Measurements from ENCODE around the gene NEGR1. TPM values are rescaled to one million over a fixed set of nuclear protein-coding genes. Genes with fewer than 3 reads are reported as not detected.
A peak's percentile ranks its signal among the peaks of the same experiment; 100 is the strongest.

The NEGR1 gene
- polyA plus RNA-seq, 3 donors from 2014 or later: 1.7 TPM; not detected in 2

DNA sequence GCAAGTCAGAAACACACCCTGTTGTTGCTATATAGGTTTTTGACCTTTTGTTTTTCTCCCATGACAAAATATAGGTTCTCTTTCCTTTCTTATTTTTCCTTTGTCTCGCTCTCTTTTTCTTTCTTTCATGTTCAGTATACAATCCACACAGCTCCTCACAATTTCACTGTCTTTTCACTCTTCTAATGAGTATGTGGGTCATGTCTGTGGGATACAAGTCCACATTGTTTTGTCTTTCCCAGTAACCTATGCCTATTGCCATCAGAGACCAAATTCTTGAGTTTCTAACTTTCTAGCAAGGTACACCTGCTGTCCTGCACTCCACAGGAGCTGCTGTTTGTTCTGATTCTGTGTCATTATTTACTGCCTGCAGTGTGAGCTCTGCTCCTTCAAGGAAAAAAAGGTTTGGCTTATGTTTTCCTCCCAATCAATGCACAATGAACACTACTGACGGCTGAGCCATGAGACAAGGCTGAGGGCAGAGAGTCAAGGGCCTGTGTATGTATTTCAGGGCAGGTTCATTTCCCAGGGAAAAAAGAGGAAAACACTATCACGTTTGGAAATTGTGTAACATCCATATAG is 453.8 kb downstream of the NEGR1 start:
- no peak for DNase-seq
- Mint-ChIP-seq H3K4me1 (no peaks in the 10 kb centered on the region), H3K27me3 (ENCODE audit: low read depth in 3 of 3) (no peaks in the 10 kb centered on the region), H3K4me3 (no peak overlapping the region), H3K36me3 (no peaks in the 10 kb centered on the region), H3K9me3 (peaks cover 0 to 44% (median 2%) of the 10 kb centered on the region in 6 donors), H3K27ac (no peak overlapping the region)

DNA sequence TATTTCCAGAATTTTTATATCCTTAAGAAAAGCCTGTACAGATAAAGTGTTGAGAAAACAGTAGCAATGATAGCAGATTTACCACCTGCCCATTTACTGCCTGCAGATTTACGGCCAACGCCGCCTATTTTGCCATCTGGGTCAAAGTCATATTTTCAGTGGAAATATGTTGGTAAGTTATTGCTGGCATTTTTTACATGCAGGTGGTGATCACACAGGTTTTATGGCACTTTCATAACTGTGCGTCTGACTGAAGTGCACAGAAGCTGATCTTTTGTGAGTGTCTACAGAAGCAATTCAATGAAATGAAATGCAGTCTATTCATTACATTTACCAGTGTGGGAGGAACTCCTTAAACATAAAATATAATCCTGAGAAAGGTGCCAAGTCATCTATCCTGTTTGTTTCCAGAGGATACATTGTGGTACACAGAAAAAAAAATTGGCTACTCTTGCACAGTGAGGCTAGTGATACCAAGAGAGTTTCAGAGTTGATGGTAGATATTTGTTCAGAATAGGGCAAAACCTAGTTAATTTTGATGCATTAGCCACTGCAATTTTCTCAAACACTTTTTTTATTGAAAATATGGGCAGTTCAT is 458.5 kb downstream of the NEGR1 start:
- Mint-ChIP-seq H3K36me3 (no peaks in the 10 kb centered on the region), H3K27me3 (ENCODE audit: low read depth in 3 of 3) (peaks cover 0 to 2% (median 2%) of the 10 kb centered on the region in 3 donors), H3K9me3 (peaks cover 0 to 33% (median 2%) of the 10 kb centered on the region in 6 donors), H3K4me1 (no peaks in the 10 kb centered on the region), H3K4me3 (no peak overlapping the region), H3K27ac (no peak overlapping the region)
- no peak for DNase-seq

DNA sequence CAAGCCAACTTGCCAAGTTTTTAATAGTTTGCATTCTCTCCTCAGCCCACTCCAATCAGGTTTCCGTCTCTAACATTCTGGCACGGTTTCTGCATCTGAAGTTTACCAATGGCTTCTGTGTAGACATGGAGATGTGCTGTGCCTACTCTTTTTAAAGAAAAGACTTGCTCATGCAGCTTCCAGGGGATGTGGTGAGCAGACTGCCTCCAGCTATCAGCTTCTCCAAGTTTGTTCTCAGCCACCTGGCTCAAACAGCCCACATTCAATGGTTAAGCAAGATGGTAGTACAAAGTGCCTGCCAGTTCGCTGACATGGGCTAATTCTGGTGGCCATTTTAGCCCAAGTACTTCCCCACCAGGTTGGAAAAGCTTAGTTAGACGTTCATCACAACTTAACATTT is 465.3 kb downstream of the NEGR1 start:
- no peaks in the 10 kb centered on the region for H3K4me1 Mint-ChIP-seq
- no peak overlapping the region for H3K27ac Mint-ChIP-seq
- no peak overlapping the region for H3K4me3 Mint-ChIP-seq
- H3K36me3 Mint-ChIP-seq: no peaks in the 10 kb centered on the region
- H3K9me3 Mint-ChIP-seq: peaks cover 2 to 39% (median 17%) of the 10 kb centered on the region in 6 donors
- DNase-seq: no peak
- peaks cover 0 to 4% (median 2%) of the 10 kb centered on the region in 3 donors for H3K27me3 Mint-ChIP-seq (ENCODE audit: low read depth in 3 of 3)

DNA sequence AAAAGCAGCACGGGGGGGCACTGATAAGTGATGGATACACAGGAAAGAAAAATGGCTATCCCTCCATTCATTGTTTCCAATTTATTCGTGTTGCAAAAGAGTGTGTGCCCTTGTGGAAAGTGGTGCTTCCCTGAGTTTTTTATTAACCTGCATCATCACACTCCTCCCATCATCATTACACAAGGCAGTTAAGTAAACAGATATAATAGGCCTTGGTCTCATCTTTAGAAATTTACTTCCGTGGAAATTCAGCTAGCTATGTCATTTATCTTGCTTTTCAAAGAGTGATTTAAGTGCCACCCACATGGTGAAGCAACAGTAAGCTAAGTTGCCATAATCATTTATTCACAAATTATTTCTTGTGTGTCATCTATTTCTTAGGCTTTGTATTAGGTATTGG is 473.3 kb downstream of the NEGR1 start:
- no peaks in the 10 kb centered on the region for H3K36me3 Mint-ChIP-seq
- no peak overlapping the region for H3K27ac Mint-ChIP-seq
- H3K9me3 Mint-ChIP-seq: peaks cover 3 to 20% (median 8%) of the 10 kb centered on the region in 6 donors
- no peaks in the 10 kb centered on the region for H3K4me1 Mint-ChIP-seq
- no peak for DNase-seq
- no peak overlapping the region for H3K4me3 Mint-ChIP-seq
- peaks cover 0 to 1% (median 0%) of the 10 kb centered on the region in 3 donors for H3K27me3 Mint-ChIP-seq (ENCODE audit: low read depth in 3 of 3)

DNA sequence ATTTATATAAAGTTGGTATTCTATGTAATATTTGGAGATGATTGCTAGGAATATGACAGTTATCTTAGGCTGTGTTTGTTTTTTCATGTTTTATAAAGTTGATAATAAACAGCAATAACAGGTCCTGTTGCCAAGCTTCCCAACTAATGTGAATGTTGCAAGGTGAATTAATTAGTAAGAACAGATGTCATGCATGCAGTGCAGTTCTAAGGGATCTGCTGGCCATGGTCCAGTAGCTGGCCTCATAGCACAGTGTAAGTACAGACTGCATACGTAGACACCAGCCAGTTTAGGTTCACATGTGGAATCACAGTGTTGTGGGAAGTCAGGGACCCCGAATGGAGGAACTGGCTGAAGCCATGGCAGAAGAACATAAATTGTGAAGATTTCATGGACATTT is 478.2 kb downstream of the NEGR1 start:
- H3K4me1 Mint-ChIP-seq: no peaks in the 10 kb centered on the region
- DNase-seq: no peak
- H3K36me3 Mint-ChIP-seq: no peaks in the 10 kb centered on the region
- no peaks in the 10 kb centered on the region for H3K27me3 Mint-ChIP-seq (ENCODE audit: low read depth in 3 of 3)
- H3K4me3 Mint-ChIP-seq: no peak overlapping the region
- no peak overlapping the region for H3K27ac Mint-ChIP-seq
- peaks cover 3 to 10% (median 5%) of the 10 kb centered on the region in 6 donors for H3K9me3 Mint-ChIP-seq

DNA sequence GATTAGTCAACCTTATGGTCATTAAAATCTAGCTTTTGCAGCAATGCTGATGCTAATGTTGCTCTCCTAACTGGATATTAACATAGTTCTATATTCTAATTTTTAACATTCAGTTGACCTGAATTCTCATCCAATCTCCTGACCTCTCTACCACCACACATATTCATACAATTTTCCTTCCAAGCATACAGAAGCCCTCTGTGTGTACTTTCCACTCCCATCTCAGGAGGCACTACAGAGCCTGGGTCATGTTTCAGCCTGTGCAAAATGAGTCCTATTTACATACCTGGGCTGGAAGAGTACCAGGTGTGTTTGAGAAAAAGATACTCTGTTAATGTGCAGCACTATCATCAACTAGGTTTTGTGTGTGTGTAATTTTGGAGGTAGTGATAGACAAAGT is 486.3 kb downstream of the NEGR1 start:
- peaks cover 0 to 2% (median 0%) of the 10 kb centered on the region in 3 donors for H3K27me3 Mint-ChIP-seq (ENCODE audit: low read depth in 3 of 3)

DNA sequence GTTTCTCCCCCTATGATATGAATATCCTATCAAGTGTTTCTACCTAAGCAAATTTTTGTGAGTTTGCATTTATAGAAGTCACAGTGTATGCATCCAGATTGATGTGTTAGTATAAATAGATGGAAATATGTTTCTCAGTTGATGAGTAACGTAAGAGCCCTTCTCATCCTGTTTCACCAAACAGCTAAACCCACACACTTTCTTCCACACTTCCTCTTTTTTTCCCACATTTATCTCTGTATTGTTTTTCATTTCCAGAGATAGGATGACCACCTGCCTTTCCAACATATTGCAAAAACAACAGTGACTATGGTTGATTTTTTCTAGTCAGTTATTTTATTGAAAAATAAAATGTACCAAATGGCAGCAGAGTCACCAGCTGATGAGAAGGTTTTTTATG is 490.1 kb downstream of the NEGR1 start:
- peaks cover 0 to 4% (median 0%) of the 10 kb centered on the region in 3 donors for H3K36me3 Mint-ChIP-seq
- peaks cover 0 to 7% (median 4%) of the 10 kb centered on the region in 6 donors for H3K9me3 Mint-ChIP-seq
- H3K27ac Mint-ChIP-seq: no peak overlapping the region
- H3K4me3 Mint-ChIP-seq: no peak overlapping the region
- H3K4me1 Mint-ChIP-seq: peaks cover 0 to 6% of the 10 kb centered on the region in 2 donors
- no peak for DNase-seq
- H3K27me3 Mint-ChIP-seq (ENCODE audit: low read depth in 3 of 3): peaks cover 0 to 2% (median 0%) of the 10 kb centered on the region in 3 donors

More for the DNA sequence above, 486.3 kb downstream of the NEGR1 start:
- no peaks in the 10 kb centered on the region for H3K4me1 Mint-ChIP-seq
- H3K9me3 Mint-ChIP-seq: peaks cover 0 to 6% (median under 1%) of the 10 kb centered on the region in 6 donors
- H3K36me3 Mint-ChIP-seq: peaks cover 0 to 4% (median 0%) of the 10 kb centered on the region in 3 donors
- H3K27ac Mint-ChIP-seq: no peak overlapping the region
- no peak for DNase-seq
- no peak overlapping the region for H3K4me3 Mint-ChIP-seq

DNA sequence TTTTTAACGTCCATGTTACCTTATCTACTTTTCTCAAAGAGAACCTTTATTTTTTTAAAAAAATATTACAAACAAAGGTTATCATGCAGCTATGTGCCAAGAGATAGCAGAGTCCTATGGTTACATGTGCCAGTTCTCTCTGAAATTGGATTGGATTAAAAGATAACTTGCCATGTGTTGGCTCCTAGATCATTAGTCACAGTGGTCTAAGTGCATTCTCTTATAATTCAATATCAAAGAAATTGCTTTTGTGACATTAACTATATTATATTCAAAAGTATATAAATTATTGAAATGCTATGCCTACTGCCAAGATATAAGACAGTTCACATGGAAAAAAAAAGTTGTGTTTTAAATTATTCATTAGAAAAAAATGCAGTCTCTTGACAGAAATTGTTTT is 494.2 kb downstream of the NEGR1 start:
- H3K27ac Mint-ChIP-seq: no peak overlapping the region
- DNase-seq: no peak
- peaks cover 0 to 4% (median 0%) of the 10 kb centered on the region in 3 donors for H3K36me3 Mint-ChIP-seq
- H3K27me3 Mint-ChIP-seq (ENCODE audit: low read depth in 3 of 3): no peaks in the 10 kb centered on the region
- no peak overlapping the region for H3K4me3 Mint-ChIP-seq
- peaks cover 0 to 16% (median 8%) of the 10 kb centered on the region in 6 donors for H3K9me3 Mint-ChIP-seq
- H3K4me1 Mint-ChIP-seq: peaks cover 2 to 7% of the 10 kb centered on the region in 2 donors

DNA sequence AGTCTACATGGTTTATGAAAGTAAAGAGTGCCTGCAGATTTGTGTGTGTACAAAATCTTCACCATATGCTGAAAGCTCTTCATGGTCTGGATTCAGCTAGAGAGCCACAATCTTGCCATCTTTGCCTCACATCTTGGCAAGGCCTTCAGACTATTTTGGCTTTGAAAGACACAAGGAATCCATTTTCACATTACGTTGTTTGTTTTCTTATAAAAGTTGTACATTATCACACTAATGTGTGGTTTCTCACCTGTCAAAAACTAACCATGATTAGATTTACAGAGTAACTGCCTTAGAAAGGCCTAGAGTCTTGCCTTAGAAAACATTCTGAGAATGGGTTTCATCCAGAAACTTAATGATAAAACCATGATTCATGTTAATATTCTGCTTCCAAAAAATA is 494.6 kb downstream of the NEGR1 start:
- no peak overlapping the region for H3K27ac Mint-ChIP-seq
- peaks cover 0 to 17% (median 8%) of the 10 kb centered on the region in 6 donors for H3K9me3 Mint-ChIP-seq
- peak in 2 of 3 donors; percentile 6 to 8 for DNase-seq
- peaks cover 0 to 4% (median 0%) of the 10 kb centered on the region in 3 donors for H3K36me3 Mint-ChIP-seq
- H3K27me3 Mint-ChIP-seq (ENCODE audit: low read depth in 3 of 3): peaks cover 0 to 1% (median 0%) of the 10 kb centered on the region in 3 donors
- H3K4me3 Mint-ChIP-seq: no peak overlapping the region
- H3K4me1 Mint-ChIP-seq: peaks cover 2 to 7% of the 10 kb centered on the region in 2 donors

DNA sequence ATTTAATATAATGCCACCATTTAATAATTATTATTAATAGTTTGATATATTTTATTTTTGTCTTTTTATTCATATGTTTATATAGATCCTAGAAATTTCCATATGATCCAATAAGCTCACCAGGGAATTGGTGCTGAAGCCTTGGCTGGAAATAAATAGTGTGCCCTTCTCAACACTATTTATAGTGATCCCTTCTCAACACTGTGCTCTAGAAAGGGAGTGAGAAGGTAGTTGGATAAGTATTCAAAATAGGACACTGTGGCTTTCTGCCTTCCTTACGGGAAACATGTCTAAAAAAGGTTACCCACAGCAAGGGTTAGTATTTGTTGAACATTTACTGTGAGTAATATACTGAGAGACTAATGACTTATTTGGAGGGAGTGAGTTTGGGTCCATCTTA is 496.1 kb downstream of the NEGR1 start:
- Mint-ChIP-seq H3K36me3 (no peaks in the 10 kb centered on the region), H3K9me3 (peaks cover 0 to 17% (median 8%) of the 10 kb centered on the region in 6 donors), H3K27ac (no peak overlapping the region), H3K4me1 (peaks cover 2 to 7% of the 10 kb centered on the region in 2 donors), H3K27me3 (ENCODE audit: low read depth in 3 of 3) (peaks cover 0 to 1% (median 0%) of the 10 kb centered on the region in 3 donors), H3K4me3 (no peak overlapping the region)
- no peak for DNase-seq

DNA sequence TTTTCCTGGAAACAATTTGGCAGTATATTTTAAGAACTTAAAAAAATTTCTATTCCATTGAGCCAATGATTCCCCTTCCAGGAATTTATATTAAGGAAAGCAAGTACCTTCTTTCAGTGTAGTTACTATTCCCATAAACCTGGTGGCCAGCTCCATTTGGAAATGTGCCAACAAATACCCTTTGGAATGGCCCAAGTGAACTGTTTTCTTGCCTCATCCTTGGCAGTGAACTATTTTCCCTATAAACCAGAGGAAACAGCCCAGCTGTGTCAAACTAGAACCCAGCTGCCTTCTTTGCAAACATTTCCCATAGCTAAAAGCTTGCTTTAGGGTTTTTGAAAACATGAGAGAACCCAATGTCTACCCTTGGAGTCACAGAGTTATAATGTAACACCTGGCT is 496.9 kb downstream of the NEGR1 start:
- Mint-ChIP-seq H3K4me3 (no peak overlapping the region), H3K36me3 (no peaks in the 10 kb centered on the region), H3K4me1 (peaks cover 2 to 12% of the 10 kb centered on the region in 2 donors), H3K27ac (no peak overlapping the region), H3K27me3 (ENCODE audit: low read depth in 3 of 3) (peaks cover 0 to 1% (median 0%) of the 10 kb centered on the region in 3 donors), H3K9me3 (peaks cover 0 to 17% (median 7%) of the 10 kb centered on the region in 6 donors)
- DNase-seq: no peak

DNA sequence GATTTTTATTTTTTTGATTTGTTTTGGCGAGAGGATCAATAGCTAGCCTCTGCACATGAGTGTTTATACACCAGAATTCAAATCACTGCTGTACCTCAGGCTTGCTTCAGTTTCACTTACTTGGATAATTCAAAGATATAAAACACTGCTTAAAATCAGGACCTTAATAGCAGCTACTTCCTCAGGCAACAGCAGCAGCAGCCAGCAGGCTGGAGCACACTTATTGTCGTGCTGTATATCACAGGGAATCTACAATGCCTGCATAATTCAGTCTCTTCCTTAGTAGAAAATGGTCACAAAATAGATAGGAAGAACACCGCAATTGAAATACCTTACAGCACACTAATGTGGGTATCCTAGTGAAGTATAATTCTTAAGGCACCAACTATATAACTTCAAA is 497.3 kb downstream of the NEGR1 start:
- no peak overlapping the region for H3K4me3 Mint-ChIP-seq
- no peak for DNase-seq
- peaks cover 2 to 16% of the 10 kb centered on the region in 2 donors for H3K4me1 Mint-ChIP-seq
- H3K27me3 Mint-ChIP-seq (ENCODE audit: low read depth in 3 of 3): peaks cover 0 to 1% (median 0%) of the 10 kb centered on the region in 3 donors
- H3K36me3 Mint-ChIP-seq: no peaks in the 10 kb centered on the region
- H3K27ac Mint-ChIP-seq: no peak overlapping the region
- peaks cover 0 to 17% (median 4%) of the 10 kb centered on the region in 6 donors for H3K9me3 Mint-ChIP-seq

DNA sequence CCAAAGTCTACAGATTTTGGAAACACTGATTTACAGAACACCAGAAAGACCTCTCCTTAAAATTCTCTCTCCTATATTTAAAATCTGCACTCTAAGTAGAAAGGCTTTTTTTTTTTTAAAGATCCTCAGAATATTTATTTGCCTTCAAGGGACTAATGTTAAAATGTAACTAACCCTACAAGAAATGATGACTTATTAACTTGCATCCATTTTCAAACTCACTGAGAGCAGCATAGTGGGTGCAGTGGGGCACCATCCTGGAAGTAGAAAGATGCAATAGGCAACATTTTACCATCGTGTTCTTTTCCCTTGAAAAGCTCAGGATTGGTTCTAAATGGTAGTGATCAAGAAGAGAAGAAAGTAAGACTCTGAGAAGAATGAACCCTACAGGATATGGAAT is 498.1 kb downstream of the NEGR1 start:
- no peak overlapping the region for H3K4me3 Mint-ChIP-seq
- no peaks in the 10 kb centered on the region for H3K36me3 Mint-ChIP-seq
- peaks cover 0 to 1% (median 0%) of the 10 kb centered on the region in 3 donors for H3K27me3 Mint-ChIP-seq (ENCODE audit: low read depth in 3 of 3)
- H3K9me3 Mint-ChIP-seq: peaks cover 0 to 17% (median 4%) of the 10 kb centered on the region in 6 donors
- no peak for DNase-seq
- H3K4me1 Mint-ChIP-seq: peaks cover 2 to 17% of the 10 kb centered on the region in 2 donors
- no peak overlapping the region for H3K27ac Mint-ChIP-seq

DNA sequence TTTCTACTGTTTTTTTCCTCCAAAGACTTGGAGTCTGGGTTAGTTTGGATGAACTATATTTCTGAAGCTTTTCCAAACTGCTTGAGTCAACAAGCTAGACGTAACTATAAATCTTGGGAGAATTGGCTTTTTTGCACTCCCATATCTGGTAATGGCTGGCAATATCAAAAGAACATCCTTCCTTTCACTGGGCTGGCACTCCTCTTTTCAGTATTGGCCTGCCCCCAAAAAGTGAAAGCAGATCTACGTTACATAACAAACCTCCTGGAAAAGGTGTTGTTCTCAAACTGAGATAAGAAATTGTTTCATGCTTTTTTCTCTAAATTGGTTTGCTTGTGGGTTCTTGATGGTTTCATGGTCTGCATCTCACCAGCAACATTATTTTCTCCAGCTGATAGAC is 499.3 kb downstream of the NEGR1 start:
- Mint-ChIP-seq H3K4me1 (peaks cover 2 to 17% of the 10 kb centered on the region in 2 donors), H3K27ac (no peak overlapping the region), H3K4me3 (no peak overlapping the region), H3K9me3 (peaks cover 0 to 24% (median 5%) of the 10 kb centered on the region in 6 donors), H3K27me3 (ENCODE audit: low read depth in 3 of 3) (peaks cover 0 to 1% (median 0%) of the 10 kb centered on the region in 3 donors), H3K36me3 (peaks cover 0 to 3% (median 0%) of the 10 kb centered on the region in 3 donors)
- DNase-seq: no peak
